HG03060 (cell line): ENCODE measurements around the gene ANKRD9.

Experiments used
- ATAC-seq: cut with Tn5 transposase; IDR thresholded peaks from one replicate; pipeline ENCODE4 v1.9.1; 2021; ENCODE audit warnings: low read depth, moderate number of reproducible peaks; ENCODE audit not compliant: unreplicated experiment

Gene ANKRD9

GRCh38 chr14:102500713-102501112 lies 8.9 kb downstream of the ANKRD9 start:
- ATAC-seq, result no peak

- no peak for ATAC-seq
These were observed 9.4 kb downstream of the ANKRD9 start for GRCh38 chr14:102500158-102500662.

- no peak for ATAC-seq
These were observed 10.0 kb downstream of the ANKRD9 start for GRCh38 chr14:102499401-102500157.

- ATAC-seq, result no peak
These were observed 10.8 kb downstream of the ANKRD9 start for GRCh38 chr14:102498678-102499265.

- no peak for ATAC-seq
These were observed 11.4 kb downstream of the ANKRD9 start for GRCh38 chr14:102497998-102498677.

GRCh38 chr14:102496958-102497744 lies 12.4 kb downstream of the ANKRD9 start:
- no peak for ATAC-seq

GRCh38 chr14:102496331-102496691 lies 13.3 kb downstream of the ANKRD9 start:
- no peak for ATAC-seq

- ATAC-seq, result no peak
These were observed 13.9 kb downstream of the ANKRD9 start for GRCh38 chr14:102495491-102496330.

GRCh38 chr14:102493585-102493984 lies 16.0 kb downstream of the ANKRD9 start:
- ATAC-seq, result no peak

- no peak for ATAC-seq
These were observed 16.5 kb downstream of the ANKRD9 start for GRCh38 chr14:102493096-102493495.

GRCh38 chr14:102492531-102492910 lies 17.1 kb downstream of the ANKRD9 start:
- no peak for ATAC-seq

GRCh38 chr14:102491786-102492530 lies 17.6 kb downstream of the ANKRD9 start:
- ATAC-seq, result no peak

- no peak for ATAC-seq
These were observed 18.2 kb downstream of the ANKRD9 start for GRCh38 chr14:102491366-102491765.

- ATAC-seq, result no peak
These were observed 19.1 kb downstream of the ANKRD9 start for GRCh38 chr14:102490456-102490855.

GRCh38 chr14:102487204-102487577 lies 22.4 kb downstream of the ANKRD9 start:
- ATAC-seq, result no peak

- ATAC-seq, result no peak
These were observed 22.9 kb downstream of the ANKRD9 start for GRCh38 chr14:102486513-102487203.

- ATAC-seq, result no peak
These were observed 23.7 kb downstream of the ANKRD9 start for GRCh38 chr14:102485693-102486512.

GRCh38 chr14:102484316-102484715 lies 25.3 kb downstream of the ANKRD9 start:
- ATAC-seq, result no peak
